ENCODE results near the gene THADA. TPM values are rescaled to one million over a fixed set of nuclear protein-coding genes. Genes with fewer than 3 reads are reported as not detected.
"Not testable (repeated sequence)": the region's sequence is repeated elsewhere in the genome, so short reads cannot be mapped to it uniquely, and the experiment has no call there.

THADA gene
- total RNA-seq, 1 donor from 2014 or later: 40.4 TPM

GRCh38 chr2:43307046-43307445, 288.8 kb downstream of the THADA start:
- intact Hi-C loops (cut with micrococcal nuclease): no loop called here

- intact Hi-C loops (cut with micrococcal nuclease): no loop called here
Measured at GRCh38 chr2:43306197-43306596, 289.6 kb downstream of the THADA start.

DNA sequence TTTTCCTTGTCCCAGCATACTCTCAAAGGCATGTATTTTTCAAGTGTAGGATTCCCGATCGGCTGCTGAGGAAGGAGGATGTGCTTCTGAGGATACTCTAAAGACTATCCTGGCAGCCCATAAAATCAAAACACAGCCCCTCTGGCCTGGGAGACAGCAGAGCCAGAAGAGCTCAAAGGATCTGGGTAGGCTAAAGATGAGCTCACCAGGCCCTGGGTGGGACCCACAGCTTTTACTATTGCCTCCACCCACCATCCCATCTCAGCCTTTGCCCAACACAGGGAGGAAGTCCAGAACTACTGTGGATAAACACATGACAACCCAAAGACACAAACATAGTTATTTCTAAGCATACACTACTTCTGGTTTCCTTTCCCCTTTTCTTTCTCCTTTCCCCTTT, 290.3 kb downstream of the THADA start:
- intact Hi-C loops (cut with micrococcal nuclease): no loop called here

GRCh38 chr2:43305012-43305411, 290.8 kb downstream of the THADA start:
- intact Hi-C loops (cut with micrococcal nuclease): no loop called here

- intact Hi-C loops (cut with micrococcal nuclease): no loop called here
Measured at GRCh38 chr2:43303889-43304288, 291.9 kb downstream of the THADA start.

DNA sequence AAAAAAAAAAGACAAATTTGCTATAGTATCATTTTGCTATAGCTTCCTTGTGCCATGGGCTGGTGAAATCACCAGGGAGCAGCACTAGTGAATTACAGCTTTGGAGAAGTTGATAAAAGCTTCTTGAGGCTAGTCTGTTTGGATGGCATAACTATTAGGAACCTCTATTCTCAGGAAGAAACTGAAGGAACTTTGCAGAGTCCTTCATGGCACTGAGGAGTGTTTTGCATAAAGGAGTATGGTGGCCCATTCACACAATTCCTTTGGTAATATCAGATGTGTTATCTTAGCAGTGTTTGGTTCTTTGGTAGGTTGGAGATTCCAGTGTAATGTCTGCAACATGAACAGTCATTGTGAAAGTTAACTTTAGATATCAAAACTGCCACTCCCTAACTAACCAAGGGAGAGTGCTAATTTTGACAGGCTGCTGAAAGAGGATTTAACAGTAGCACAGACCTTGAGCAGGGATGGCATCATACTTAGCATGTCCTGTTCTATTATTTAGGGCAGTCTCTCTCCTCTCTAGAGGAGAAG, 292.8 kb downstream of the THADA start:
- intact Hi-C loops (cut with micrococcal nuclease): no loop called here

DNA sequence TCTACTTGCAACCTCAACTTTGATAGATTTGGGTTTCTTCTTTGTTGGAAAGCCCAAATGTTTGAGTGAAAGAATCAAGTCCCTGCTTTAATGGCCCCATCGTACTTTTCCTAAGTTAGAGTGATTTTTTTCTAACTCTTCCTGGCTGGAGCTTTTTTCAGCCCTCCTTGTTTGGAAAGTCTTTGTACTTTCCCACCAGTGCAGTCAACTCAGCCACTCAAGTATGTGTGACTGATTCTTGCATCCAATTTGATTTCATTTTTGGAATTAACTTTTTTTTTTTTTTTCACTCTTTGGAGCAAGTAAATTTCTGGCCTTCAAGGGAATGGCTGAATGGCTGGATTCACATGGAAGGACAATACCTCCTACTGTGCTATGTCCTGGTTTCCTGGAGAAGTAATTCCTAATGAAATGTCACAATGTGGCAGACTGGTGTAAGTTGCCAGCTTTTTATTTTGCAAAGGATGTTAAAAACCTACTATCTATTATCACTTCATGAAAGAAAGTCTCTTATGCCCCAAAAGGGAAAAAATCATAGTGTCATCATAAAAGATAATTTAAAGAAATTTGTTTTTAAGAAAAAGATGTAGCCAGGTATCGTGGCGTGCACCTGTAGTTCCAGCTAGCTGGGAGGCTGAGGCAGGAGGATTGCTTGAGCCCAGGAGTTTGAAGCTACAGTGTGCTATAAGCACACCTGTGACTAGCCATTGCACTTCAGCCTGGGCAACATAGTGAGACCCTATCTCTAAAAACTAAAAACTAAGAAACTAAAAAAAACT, 293.5 kb downstream of the THADA start:
- intact Hi-C loops (cut with micrococcal nuclease): no loop called here

- intact Hi-C loops (cut with micrococcal nuclease): no loop called here
Measured at GRCh38 chr2:43300781-43301583, 294.9 kb downstream of the THADA start.

DNA sequence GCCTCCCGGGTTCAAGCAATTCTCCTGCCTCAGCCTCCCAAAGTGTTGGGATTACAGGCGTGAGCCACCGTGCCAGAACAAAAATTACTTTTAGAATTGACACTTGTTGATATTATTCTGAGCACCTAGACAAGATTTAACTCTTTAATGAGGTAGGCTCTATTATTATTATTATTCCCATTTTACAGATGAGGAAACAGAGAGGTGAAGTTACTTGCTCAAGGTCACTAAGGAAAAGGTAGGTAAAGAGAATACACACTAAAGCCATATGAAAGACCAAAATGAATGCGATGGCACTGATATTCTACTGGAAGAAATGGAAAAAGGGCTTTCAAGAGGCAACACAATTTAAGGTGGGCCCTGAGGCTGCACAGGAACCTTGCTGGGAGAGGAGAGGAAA, 295.6 kb downstream of the THADA start:
- intact Hi-C loops (cut with micrococcal nuclease): no loop called here

DNA sequence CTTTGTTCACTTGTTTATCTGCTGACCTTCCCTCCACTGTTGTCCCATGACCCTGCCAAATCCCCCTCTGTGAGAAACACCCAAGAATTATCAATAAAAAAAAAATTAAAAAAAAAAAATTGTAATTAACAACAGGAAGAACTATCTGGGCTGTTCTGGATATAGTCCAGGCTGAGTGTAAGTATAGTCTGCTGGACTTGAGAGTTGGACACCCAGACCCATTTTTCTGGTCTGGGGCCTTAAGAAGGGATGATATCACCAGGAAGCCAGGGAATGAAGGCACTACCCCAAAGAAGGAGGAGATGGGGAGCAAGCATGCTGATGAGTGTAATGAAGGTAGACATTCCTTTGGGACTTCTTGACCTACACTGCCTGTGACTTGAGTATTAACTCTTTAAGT, 297.3 kb downstream of the THADA start:
- intact Hi-C loops (cut with micrococcal nuclease): no loop called here

GRCh38 chr2:43297740-43298139, 298.1 kb downstream of the THADA start:
- intact Hi-C loops (cut with micrococcal nuclease): not testable (repeated sequence)

DNA sequence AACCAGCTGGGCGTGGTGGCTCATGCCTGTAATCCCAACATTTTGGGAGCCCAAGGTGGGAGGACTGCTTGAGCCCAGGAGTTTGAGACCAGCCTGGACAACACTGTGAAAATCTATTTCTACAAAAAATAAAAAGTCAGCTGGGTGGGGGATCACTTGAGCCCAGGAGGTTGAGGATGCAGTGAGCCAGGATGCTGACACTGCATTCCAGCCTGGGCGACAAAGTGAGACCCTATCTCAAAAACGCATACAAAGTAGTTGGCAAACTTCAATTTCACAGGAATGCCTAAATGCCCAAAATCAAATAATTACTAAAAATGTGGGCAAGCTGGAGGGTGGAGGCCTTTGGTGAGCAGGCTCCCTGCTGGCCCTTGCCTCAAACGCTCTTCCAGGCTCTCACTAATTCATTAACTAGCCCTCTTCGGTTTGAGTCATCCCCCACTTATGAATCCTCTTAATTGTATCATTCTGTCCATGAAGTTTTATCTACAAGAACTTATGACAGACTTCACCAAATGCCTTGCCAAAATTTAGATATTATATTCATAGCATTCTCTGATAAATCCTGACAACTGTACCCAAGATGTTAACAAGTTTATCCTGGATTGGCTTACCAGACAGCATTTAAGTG, 300.8 kb downstream of the THADA start:
- intact Hi-C loops (cut with micrococcal nuclease): loop anchor here (1.0 to 5.0 kb wide), 6 partner anchors 66 to 485 kb away; no protein-coding TSS in a partner anchor

GRCh38 chr2:43293744-43294695, 301.8 kb downstream of the THADA start:
- intact Hi-C loops (cut with micrococcal nuclease): loop anchor here (1.0 to 5.0 kb wide), 7 partner anchors 65 to 484 kb away; no protein-coding TSS in a partner anchor

GRCh38 chr2:43292851-43293743, 302.7 kb downstream of the THADA start:
- intact Hi-C loops (cut with micrococcal nuclease): loop anchor here (2.0 to 5.0 kb wide), 4 partner anchors 94 to 269 kb away; no protein-coding TSS in a partner anchor

GRCh38 chr2:43292297-43292696, 303.5 kb downstream of the THADA start:
- intact Hi-C loops (cut with micrococcal nuclease): loop anchor here (2.0 to 5.0 kb wide), 4 partner anchors 95 to 270 kb away; no protein-coding TSS in a partner anchor

GRCh38 chr2:43289331-43289730, 306.5 kb downstream of the THADA start:
- intact Hi-C loops (cut with micrococcal nuclease): no loop called here

- intact Hi-C loops (cut with micrococcal nuclease): no loop called here
Measured at GRCh38 chr2:43288417-43289305, 307.2 kb downstream of the THADA start.

DNA sequence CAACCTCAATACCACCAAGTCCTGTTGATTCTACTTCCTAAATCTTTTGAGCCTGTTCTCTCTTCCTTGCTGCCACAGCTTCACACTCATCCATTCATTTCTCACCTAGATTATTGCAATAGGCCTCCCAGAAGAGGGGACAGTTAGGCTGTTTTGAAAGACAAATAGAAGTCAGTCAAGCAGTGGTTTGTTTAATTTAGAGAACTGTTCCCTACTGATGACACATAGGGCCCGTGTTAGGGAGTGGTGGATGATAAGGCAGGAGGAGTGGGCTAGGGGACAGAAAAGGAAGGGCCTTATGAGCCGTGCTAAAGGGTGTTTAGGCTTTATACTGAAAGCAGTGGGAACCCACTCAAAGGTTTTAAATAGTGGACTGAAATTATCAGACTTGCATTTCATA, 309.9 kb downstream of the THADA start:
- intact Hi-C loops (cut with micrococcal nuclease): no loop called here
